Measurements from ENCODE around the gene PADI3.

PADI3 gene

GRCh38 chr1:17280436-17280835 is 31.5 kb downstream of the PADI3 start:
- TF ChIP-seq CTCF (IDR thresholded peaks at IDR 0.05; ENCODE audit: borderline replicate concordance, control extremely low read depth, extremely low read depth, insufficient read depth, missing control alignments) = no peak
- in situ Hi-C loops (cut with MboI; ENCODE audit: low sequenced_read_pairs, unreplicated experiment) = no loop called here

GRCh38 chr1:17280894-17281293 is 32.0 kb downstream of the PADI3 start:
- TF ChIP-seq CTCF (IDR thresholded peaks at IDR 0.05; ENCODE audit: borderline replicate concordance, control extremely low read depth, extremely low read depth, insufficient read depth, missing control alignments) = no peak
- no peak for DNase-seq (ENCODE audit: low spot score)
- in situ Hi-C loops (cut with MboI; ENCODE audit: low sequenced_read_pairs, unreplicated experiment) = no loop called here

More at GRCh38 chr1:17280436-17280835, 31.5 kb downstream of the PADI3 start:
- no peak for DNase-seq (ENCODE audit: low spot score)

- no peak for TF ChIP-seq CTCF (IDR thresholded peaks at IDR 0.05; ENCODE audit: borderline replicate concordance, control extremely low read depth, extremely low read depth, insufficient read depth, missing control alignments)
- in situ Hi-C loops (cut with MboI; ENCODE audit: low sequenced_read_pairs, unreplicated experiment) = no loop called here
- DNase-seq (ENCODE audit: low spot score) = no peak
These were observed 32.9 kb downstream of the PADI3 start for GRCh38 chr1:17281775-17282181.

- in situ Hi-C loops (cut with MboI; ENCODE audit: low sequenced_read_pairs, unreplicated experiment) = no loop called here
- TF ChIP-seq CTCF (IDR thresholded peaks at IDR 0.05; ENCODE audit: borderline replicate concordance, control extremely low read depth, extremely low read depth, insufficient read depth, missing control alignments) = no peak
- no peak for DNase-seq (ENCODE audit: low spot score)
These were observed 33.9 kb downstream of the PADI3 start for GRCh38 chr1:17282836-17283235.

- DNase-seq (ENCODE audit: low spot score) = no peak
- in situ Hi-C loops (cut with MboI; ENCODE audit: low sequenced_read_pairs, unreplicated experiment) = no loop called here
- TF ChIP-seq CTCF (IDR thresholded peaks at IDR 0.05; ENCODE audit: borderline replicate concordance, control extremely low read depth, extremely low read depth, insufficient read depth, missing control alignments) = no peak
These were observed 37.7 kb downstream of the PADI3 start for GRCh38 chr1:17286646-17287045.

GRCh38 chr1:17287130-17287776 is 38.4 kb downstream of the PADI3 start:
- no peak for TF ChIP-seq CTCF (IDR thresholded peaks at IDR 0.05; ENCODE audit: borderline replicate concordance, control extremely low read depth, extremely low read depth, insufficient read depth, missing control alignments)
- no peak for DNase-seq (ENCODE audit: low spot score)
- in situ Hi-C loops (cut with MboI; ENCODE audit: low sequenced_read_pairs, unreplicated experiment) = no loop called here
